ENCODE data around the gene SNRPB2.

The SNRPB2 gene

DNA sequence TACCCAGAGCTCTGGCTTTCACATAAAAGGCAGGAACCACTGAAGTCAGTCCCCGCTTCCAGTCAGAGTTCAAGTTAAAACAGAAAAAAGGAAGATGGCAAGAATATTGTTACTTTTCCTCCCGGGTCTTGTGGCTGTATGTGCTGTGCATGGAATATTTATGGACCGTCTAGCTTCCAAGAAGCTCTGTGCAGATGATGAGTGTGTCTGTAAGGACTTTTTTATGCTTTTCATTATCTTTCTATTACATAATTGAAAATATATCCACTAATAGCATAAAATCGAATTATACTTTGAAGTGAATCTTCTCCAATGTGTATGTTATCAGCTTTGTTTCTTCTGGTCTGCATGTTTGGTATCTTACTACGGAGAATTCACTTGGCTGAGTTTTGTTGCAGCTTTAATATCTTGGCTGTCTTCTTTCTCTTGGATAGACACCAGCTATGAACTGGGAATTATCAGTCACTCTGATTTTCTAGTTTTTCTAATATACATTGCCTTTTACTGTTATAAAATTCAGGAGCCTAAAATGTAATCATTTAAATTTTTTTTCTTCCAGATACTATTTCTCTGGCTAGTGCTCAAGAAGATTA, 18.6 kb downstream of the SNRPB2 start, which contains the start of gene OTOR:
TSS of gene OTOR (plus strand) at position 51 of the 593 bp plus-strand sequence. CDS start at position 95, 44 bp downstream.
- H2AFZ ChIP-seq (ENCODE audit: insufficient read depth, low read length, poor library complexity): no peak within 1 kb of the TSS

GRCh38 chr20:16749573-16749972, 19.7 kb downstream of the SNRPB2 start:
- Histone ChIP-seq H2BK5ac (ENCODE audit: low read depth, low read length, poor library complexity) (no peak overlapping the region), H2BK12ac (ENCODE audit: low read length) (no peak overlapping the region), H3K18ac (ENCODE audit: low read length) (no peak overlapping the region), H4K91ac (ENCODE audit: low read depth, low read length) (no peak overlapping the region), H3K4me2 (ENCODE audit: low read length) (no peak overlapping the region), H3K4me1 (ENCODE audit: control insufficient read depth in 1 of 2, insufficient read depth in 2 of 2, low read length in 2 of 2) (no peaks in the 10 kb centered on the region), H2AFZ (ENCODE audit: insufficient read depth, low read length, poor library complexity) (no peak overlapping the region), H4K8ac (ENCODE audit: low read depth, low read length) (no peak overlapping the region), H3K36me3 (ENCODE audit: control insufficient read depth in 1 of 2, insufficient read depth in 2 of 2, low read length in 2 of 2) (no peaks in the 10 kb centered on the region), H3K14ac (ENCODE audit: low read length) (no peak overlapping the region), H3K27ac (ENCODE audit: low read depth, low read length) (no peak overlapping the region), H3K23ac (ENCODE audit: low read length) (no peak overlapping the region), H3K4me3 (ENCODE audit: low read depth, low read length) (no peak overlapping the region), H3K79me2 (ENCODE audit: control insufficient read depth, insufficient read depth, low read length, poor library complexity) (no peaks in the 10 kb centered on the region), H3K27me3 (ENCODE audit: insufficient read depth, low read length) (no peaks in the 10 kb centered on the region), H4K12ac (ENCODE audit: low read depth, low read length) (no peak overlapping the region), H3K9ac (ENCODE audit: low read length) (no peak overlapping the region), H2AK5ac (ENCODE audit: low read length) (no peak overlapping the region), H2BK120ac (ENCODE audit: insufficient read depth, low read length, poor library complexity) (no peak overlapping the region), H3K9me3 (ENCODE audit: insufficient read depth, low read depth, low read length) (no peaks in the 10 kb centered on the region), H3K79me1 (ENCODE audit: low read length) (no peaks in the 10 kb centered on the region), H3K4ac (ENCODE audit: low read depth, low read length) (no peak overlapping the region)
- no peak for DNase-seq
- WGBS (ENCODE audit: extremely low coverage, insufficient coverage, insufficient read length): no CpG with 5 or more reads among the region's 11 CpGs

More for the DNA sequence above, 18.6 kb downstream of the SNRPB2 start, which contains the start of gene OTOR:
- DNase-seq: no peak
- Histone ChIP-seq H3K4me1 (ENCODE audit: control insufficient read depth in 1 of 2, insufficient read depth in 2 of 2, low read length in 2 of 2) (peaks cover 5% of the 10 kb centered on the region in 2 experiments), H3K4ac (ENCODE audit: low read depth, low read length) (no peak within 1 kb of the TSS), H4K8ac (ENCODE audit: low read depth, low read length) (no peak within 1 kb of the TSS), H2BK120ac (ENCODE audit: insufficient read depth, low read length, poor library complexity) (no peak within 1 kb of the TSS), H3K23ac (ENCODE audit: low read length) (no peak within 1 kb of the TSS), H3K9me3 (ENCODE audit: insufficient read depth, low read depth, low read length) (no peaks in the 10 kb centered on the region), H2BK5ac (ENCODE audit: low read depth, low read length, poor library complexity) (no peak within 1 kb of the TSS), H3K4me3 (ENCODE audit: low read depth, low read length) (no peak within 1 kb of the TSS), H3K79me2 (ENCODE audit: control insufficient read depth, insufficient read depth, low read length, poor library complexity) (no peaks in the 10 kb centered on the region), H3K9ac (ENCODE audit: low read length) (no peak within 1 kb of the TSS), H2AK5ac (ENCODE audit: low read length) (no peak within 1 kb of the TSS), H4K91ac (ENCODE audit: low read depth, low read length) (no peak within 1 kb of the TSS), H4K12ac (ENCODE audit: low read depth, low read length) (no peak within 1 kb of the TSS), H2BK12ac (ENCODE audit: low read length) (no peak within 1 kb of the TSS), H3K79me1 (ENCODE audit: low read length) (no peaks in the 10 kb centered on the region), H3K18ac (ENCODE audit: low read length) (no peak within 1 kb of the TSS), H3K14ac (ENCODE audit: low read length) (no peak within 1 kb of the TSS), H3K27me3 (ENCODE audit: insufficient read depth, low read length) (no peaks in the 10 kb centered on the region), H3K36me3 (ENCODE audit: control insufficient read depth in 1 of 2, insufficient read depth in 2 of 2, low read length in 2 of 2) (no peaks in the 10 kb centered on the region), H3K4me2 (ENCODE audit: low read length) (no peak within 1 kb of the TSS), H3K27ac (ENCODE audit: low read depth, low read length) (no peak within 1 kb of the TSS)
- no CpG with 5 or more reads among the region's 5 CpGs for WGBS (ENCODE audit: extremely low coverage, insufficient coverage, insufficient read length)

DNA sequence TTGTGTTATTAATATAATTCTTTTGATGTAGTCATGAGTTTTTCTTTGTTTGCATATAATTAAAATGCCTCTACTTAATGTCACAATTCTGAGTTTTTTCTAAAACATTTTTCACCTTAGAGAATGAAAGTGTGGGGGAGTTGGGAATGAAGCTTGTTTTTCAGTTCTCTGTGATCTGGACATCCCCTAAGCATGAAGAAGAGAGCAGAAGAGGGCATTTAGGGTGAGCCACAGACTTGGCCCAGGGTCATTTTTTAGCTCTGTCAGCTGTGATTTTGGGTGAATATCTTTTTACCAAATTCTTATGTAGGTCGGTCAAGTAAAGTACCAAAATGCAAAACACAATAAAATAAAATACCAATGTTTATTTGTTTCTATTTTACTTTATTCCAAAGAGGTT, 22.3 kb downstream of the SNRPB2 start:
- Histone ChIP-seq H3K14ac (ENCODE audit: low read length) (no peak overlapping the region), H4K91ac (ENCODE audit: low read depth, low read length) (no peak overlapping the region), H2BK5ac (ENCODE audit: low read depth, low read length, poor library complexity) (no peak overlapping the region), H3K79me2 (ENCODE audit: control insufficient read depth, insufficient read depth, low read length, poor library complexity) (no peaks in the 10 kb centered on the region), H3K4me2 (ENCODE audit: low read length) (no peak overlapping the region), H4K8ac (ENCODE audit: low read depth, low read length) (no peak overlapping the region), H3K27ac (ENCODE audit: low read depth, low read length) (no peak overlapping the region), H3K18ac (ENCODE audit: low read length) (no peak overlapping the region), H3K9me3 (ENCODE audit: insufficient read depth, low read depth, low read length) (peaks cover 5% of the 10 kb centered on the region), H3K36me3 (ENCODE audit: control insufficient read depth in 1 of 2, insufficient read depth in 2 of 2, low read length in 2 of 2) (no peaks in the 10 kb centered on the region), H2AFZ (ENCODE audit: insufficient read depth, low read length, poor library complexity) (no peak overlapping the region), H3K4me1 (ENCODE audit: control insufficient read depth in 1 of 2, insufficient read depth in 2 of 2, low read length in 2 of 2) (no peaks in the 10 kb centered on the region), H2BK120ac (ENCODE audit: insufficient read depth, low read length, poor library complexity) (no peak overlapping the region), H4K12ac (ENCODE audit: low read depth, low read length) (no peak overlapping the region), H2AK5ac (ENCODE audit: low read length) (no peak overlapping the region), H2BK12ac (ENCODE audit: low read length) (no peak overlapping the region), H3K79me1 (ENCODE audit: low read length) (no peaks in the 10 kb centered on the region), H3K9ac (ENCODE audit: low read length) (no peak overlapping the region), H3K4ac (ENCODE audit: low read depth, low read length) (no peak overlapping the region), H3K27me3 (ENCODE audit: insufficient read depth, low read length) (no peaks in the 10 kb centered on the region), H3K4me3 (ENCODE audit: low read depth, low read length) (no peak overlapping the region), H3K23ac (ENCODE audit: low read length) (no peak overlapping the region)
- WGBS (ENCODE audit: extremely low coverage, insufficient coverage, insufficient read length): no CpG with 5 or more reads among the region's 1 CpG
- no peak for DNase-seq

DNA sequence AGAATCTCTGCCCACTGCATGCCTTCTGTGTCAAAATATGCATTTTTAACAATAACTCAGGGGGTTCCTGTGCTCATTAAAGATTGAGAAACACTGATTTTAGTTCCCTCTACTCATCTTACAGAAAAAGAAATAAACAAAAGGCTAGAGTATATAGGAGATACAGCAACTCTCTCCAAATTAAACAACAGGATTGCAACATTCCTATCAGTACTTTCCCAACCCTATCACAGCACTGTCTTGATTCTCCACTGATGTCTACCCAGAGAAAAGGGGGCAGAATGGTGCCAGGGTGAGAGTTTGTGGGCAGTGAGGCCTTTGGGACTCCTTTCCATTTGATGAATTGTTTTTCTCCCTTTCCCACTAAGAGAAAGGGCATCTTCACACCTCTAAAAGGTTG, 23.1 kb downstream of the SNRPB2 start:
- H3K4ac ChIP-seq (ENCODE audit: low read depth, low read length): no peak overlapping the region

More for the DNA sequence above, 23.1 kb downstream of the SNRPB2 start:
- no peaks in the 10 kb centered on the region for H3K79me1 ChIP-seq (ENCODE audit: low read length)
- no peak overlapping the region for H2BK5ac ChIP-seq (ENCODE audit: low read depth, low read length, poor library complexity)
- no peak overlapping the region for H2BK120ac ChIP-seq (ENCODE audit: insufficient read depth, low read length, poor library complexity)
- no peak overlapping the region for H3K14ac ChIP-seq (ENCODE audit: low read length)
- no peaks in the 10 kb centered on the region for H3K27me3 ChIP-seq (ENCODE audit: insufficient read depth, low read length)
- no peak overlapping the region for H2AFZ ChIP-seq (ENCODE audit: insufficient read depth, low read length, poor library complexity)
- no peak overlapping the region for H4K91ac ChIP-seq (ENCODE audit: low read depth, low read length)
- no peak overlapping the region for H2BK12ac ChIP-seq (ENCODE audit: low read length)
- peaks cover 5% of the 10 kb centered on the region for H3K9me3 ChIP-seq (ENCODE audit: insufficient read depth, low read depth, low read length)
- H3K4me1 ChIP-seq (ENCODE audit: control insufficient read depth in 1 of 2, insufficient read depth in 2 of 2, low read length in 2 of 2): no peaks in the 10 kb centered on the region
- no peak overlapping the region for H3K27ac ChIP-seq (ENCODE audit: low read depth, low read length)
- no peak overlapping the region for H2AK5ac ChIP-seq (ENCODE audit: low read length)
- H3K4me3 ChIP-seq (ENCODE audit: low read depth, low read length): no peak overlapping the region
- no peak overlapping the region for H3K18ac ChIP-seq (ENCODE audit: low read length)
- DNase-seq: no peak
- no peak overlapping the region for H3K9ac ChIP-seq (ENCODE audit: low read length)
- H3K79me2 ChIP-seq (ENCODE audit: control insufficient read depth, insufficient read depth, low read length, poor library complexity): no peaks in the 10 kb centered on the region
- H4K8ac ChIP-seq (ENCODE audit: low read depth, low read length): no peak overlapping the region
- no peak overlapping the region for H4K12ac ChIP-seq (ENCODE audit: low read depth, low read length)
- H3K36me3 ChIP-seq (ENCODE audit: control insufficient read depth in 1 of 2, insufficient read depth in 2 of 2, low read length in 2 of 2): no peaks in the 10 kb centered on the region
- H3K23ac ChIP-seq (ENCODE audit: low read length): no peak overlapping the region
- H3K4me2 ChIP-seq (ENCODE audit: low read length): no peak overlapping the region
